Measurements from ENCODE around the gene FMN1.

DNA sequence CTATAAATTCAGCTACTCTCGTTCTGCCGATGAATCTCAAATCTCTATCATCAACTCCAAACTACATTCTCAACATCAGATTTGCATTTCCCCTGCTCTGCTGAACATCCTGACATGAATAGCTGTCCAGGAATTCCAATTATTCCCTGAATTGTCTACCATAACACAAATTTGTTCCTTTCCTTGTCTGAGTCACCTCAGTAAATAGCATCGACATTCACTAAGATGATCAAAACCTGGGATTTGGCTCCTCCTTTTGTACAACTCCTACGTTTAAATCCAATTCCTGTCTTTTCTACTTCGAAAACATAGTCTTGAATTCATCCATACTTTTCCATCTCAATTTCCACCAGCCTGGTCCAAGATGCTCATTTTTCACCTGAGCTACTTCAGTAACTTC is 369.7 kb downstream of the FMN1 start:
- TF ChIP-seq CTCF (IDR thresholded peaks at IDR 0.05) (no peak), EP300 (IDR thresholded peaks at IDR 0.05) (no peak)
